GM21529 (cell line): ENCODE results near the gene FOSB.

ENCODE experiments used
- ATAC-seq: cut with Tn5 transposase; IDR thresholded peaks from one replicate; pipeline ENCODE4 v1.9.1; 2021; ENCODE audit not compliant: unreplicated experiment

FOSB gene

GRCh38 chr19:45467115-45467455 is 711 bp upstream of the FOSB start:
- no peak for ATAC-seq

GRCh38 chr19:45468159-45468651 is 409 bp downstream of the FOSB start:
- no peak for ATAC-seq

GRCh38 chr19:45468803-45469131 is 971 bp downstream of the FOSB start:
- ATAC-seq, result peak; percentile 20

DNA sequence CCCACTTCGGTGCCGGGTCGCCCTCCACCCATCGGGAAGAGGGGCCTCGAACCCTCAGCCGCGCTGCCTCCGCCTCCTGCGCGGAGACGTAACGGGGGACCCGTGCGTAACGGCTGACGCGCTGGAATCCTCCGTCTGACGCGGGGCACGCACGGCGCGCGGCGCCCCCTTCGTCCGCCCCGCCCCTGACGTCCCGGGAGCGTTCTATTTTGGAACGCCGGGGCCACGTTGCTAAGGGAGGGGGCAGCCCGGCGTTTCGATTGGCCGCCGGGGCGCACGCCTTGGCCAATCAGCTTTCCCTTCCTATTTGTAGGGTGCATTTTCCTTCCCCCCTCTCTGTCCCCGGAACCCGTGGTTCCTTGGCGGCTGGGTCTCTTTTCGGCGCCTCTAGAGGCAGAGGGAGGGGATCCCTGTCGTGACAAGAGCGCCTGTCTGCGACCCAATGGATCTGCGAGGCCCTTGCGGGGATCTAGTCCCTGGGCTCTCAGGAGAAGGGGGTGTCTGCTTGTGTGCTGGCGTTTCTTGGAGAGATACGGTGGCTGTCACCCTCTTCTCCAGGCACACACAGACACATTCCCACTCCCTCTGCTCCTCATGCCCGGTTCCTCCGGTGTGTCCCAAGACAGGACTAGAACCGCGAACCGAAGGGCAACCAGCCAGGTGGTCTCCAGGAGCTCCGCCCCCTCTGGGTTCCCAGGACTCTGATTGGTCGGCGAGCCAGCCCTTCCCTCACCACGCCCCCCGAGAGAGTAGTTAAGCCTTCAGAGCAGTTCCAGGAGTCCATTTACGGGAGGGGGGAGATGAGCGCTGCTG is 1.5 kb downstream of the FOSB start:
- ATAC-seq, result peak; percentile 54

DNA sequence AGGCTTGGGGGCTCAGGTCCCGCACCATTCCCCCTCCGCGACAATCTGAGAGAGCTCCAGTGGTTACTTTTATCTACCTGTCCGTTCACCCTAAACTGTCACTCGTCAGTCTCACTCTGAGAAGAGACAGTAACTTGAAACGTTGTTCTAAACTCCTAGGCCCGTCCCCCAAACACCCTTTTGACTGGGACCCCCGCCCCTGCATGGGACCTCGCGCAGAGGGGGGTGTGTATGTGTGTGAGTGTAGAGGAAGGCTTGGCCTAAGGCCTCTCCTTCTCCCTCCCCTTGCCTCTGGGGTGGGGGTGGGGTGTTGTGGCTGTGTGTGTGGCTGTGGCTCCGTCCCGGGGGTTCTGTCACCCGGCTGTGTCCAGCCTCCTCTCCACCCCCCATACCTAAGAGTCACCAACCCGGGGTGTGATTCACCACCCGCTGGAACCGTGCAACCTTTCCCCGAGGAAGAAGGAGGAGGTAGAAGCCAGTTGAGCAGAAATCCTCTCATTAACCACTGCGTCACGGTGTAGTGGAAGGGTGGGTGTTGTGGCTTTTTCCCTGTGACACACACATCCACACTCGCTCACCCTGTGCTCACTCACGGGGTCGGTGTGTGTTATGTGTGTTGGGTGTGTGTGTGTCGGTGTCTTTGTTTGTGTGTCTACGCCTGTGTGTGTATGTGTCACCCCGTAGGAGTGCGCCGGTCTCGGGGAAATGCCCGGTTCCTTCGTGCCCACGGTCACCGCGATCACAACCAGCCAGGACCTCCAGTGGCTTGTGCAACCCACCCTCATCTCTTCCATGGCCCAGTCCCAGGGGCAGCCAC is 2.4 kb downstream of the FOSB start:
- no peak for ATAC-seq

DNA sequence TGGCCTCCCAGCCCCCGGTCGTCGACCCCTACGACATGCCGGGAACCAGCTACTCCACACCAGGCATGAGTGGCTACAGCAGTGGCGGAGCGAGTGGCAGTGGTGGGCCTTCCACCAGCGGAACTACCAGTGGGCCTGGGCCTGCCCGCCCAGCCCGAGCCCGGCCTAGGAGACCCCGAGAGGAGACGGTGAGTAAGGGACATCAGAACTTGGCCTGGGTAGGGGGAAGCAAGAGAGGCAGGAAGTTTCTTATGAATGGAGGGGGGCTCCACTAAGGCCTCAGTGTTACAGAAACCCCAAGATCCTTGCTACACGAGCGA is 2.9 kb downstream of the FOSB start:
- no peak for ATAC-seq

- no peak for ATAC-seq
These were observed 3.5 kb downstream of the FOSB start for GRCh38 chr19:45471111-45471930.

DNA sequence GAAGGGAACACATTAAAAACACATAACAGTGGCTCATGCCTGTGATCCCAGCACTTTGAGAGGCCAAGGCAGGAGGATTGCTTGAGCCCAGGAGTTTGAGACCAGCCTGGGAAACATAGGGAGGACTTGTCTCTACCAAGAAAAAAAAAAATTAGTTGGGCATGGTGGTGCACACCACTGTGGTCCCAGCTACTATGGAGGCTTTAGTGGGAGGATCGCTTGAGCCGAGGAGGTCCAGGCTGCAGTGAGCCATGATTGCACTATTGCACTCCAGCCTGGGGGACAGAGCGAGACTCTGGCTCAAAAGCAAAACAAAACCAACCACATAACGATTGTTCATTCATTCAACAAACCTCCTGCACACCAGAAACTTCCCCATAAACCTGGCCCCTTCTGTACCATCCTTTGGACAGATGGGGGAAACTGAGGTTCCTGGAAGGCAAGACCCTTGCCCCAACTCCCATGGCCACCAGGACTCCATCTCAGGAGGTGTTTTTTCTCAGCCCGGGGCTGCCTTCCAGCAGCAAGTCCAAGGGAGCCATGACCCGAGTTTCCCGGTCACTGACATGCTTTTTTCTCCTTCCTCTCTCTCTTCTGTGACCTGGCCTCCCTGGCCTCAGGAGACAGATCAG is 4.3 kb downstream of the FOSB start:
- ATAC-seq, result no peak

DNA sequence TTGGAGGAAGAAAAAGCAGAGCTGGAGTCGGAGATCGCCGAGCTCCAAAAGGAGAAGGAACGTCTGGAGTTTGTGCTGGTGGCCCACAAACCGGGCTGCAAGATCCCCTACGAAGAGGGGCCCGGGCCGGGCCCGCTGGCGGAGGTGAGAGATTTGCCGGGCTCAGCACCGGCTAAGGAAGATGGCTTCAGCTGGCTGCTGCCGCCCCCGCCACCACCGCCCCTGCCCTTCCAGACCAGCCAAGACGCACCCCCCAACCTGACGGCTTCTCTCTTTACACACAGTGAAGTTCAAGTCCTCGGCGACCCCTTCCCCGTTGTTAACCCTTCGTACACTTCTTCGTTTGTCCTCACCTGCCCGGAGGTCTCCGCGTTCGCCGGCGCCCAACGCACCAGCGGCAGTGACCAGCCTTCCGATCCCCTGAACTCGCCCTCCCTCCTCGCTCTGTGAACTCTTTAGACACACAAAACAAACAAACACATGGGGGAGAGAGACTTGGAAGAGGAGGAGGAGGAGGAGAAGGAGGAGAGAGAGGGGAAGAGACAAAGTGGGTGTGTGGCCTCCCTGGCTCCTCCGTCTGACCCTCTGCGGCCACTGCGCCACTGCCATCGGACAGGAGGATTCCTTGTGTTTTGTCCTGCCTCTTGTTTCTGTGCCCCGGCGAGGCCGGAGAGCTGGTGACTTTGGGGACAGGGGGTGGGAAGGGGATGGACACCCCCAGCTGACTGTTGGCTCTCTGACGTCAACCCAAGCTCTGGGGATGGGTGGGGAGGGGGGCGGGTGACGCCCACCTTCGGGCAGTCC is 5.0 kb downstream of the FOSB start:
- ATAC-seq, result no peak

GRCh38 chr19:45473367-45473681 is 5.5 kb downstream of the FOSB start:
- no peak for ATAC-seq

GRCh38 chr19:45473682-45474605 is 6.1 kb downstream of the FOSB start:
- ATAC-seq, result no peak

- ATAC-seq, result no peak
These were observed 7.1 kb downstream of the FOSB start for GRCh38 chr19:45474606-45475521.

DNA sequence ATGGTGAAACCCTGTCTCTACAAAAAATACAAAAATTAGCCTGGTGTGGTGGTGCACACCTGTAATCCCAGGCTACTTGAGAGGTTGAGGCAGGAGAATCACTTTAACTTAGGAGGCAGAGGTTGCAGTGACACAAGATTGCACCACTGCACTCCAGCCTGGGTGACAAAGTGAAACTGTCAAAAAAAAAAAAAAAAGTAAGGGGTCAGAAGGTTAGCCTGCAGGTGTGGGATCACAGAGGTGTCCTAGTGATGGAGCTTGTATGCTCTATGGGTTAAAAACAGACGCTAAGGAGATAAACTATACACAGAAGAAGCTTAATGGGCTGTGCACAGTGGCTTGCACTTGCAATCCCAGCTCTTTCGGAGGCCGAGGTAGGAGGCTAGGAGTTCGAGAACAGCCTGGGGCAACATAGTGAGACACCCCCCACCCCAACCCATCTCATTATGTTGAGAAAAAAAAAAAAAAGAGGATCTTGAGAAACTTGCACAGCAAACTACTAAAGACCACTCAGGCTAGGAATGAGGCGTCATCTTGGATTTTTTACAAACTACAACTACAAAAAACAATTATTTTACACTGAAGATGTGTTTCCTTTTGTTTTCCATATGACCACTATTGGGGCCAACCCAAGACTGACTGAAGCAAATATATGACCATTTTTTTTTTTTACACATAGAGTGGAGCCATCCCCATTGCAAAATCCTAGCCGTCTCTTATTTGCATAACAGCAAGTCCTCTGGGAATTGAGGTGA is 7.9 kb downstream of the FOSB start:
- ATAC-seq, result no peak

DNA sequence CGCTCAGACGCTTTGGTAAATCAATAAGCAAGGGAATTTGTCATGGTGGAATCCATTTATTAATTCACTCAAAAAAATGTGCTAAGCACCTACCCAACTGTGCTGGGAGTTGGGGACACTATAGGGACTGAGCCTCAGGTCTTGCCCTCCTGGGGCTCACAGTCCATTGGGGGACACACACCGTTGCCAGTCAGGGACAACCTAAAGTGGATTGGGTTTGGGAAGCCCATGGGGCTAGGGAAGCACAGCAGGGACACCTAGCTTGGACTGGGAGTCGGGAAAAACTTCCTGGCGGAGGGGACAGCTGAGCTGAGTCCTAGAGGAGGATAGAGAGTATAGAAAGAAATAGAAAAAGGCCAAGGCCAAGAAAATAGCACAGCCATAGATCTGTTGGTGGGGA is 8.5 kb downstream of the FOSB start:
- no peak for ATAC-seq

DNA sequence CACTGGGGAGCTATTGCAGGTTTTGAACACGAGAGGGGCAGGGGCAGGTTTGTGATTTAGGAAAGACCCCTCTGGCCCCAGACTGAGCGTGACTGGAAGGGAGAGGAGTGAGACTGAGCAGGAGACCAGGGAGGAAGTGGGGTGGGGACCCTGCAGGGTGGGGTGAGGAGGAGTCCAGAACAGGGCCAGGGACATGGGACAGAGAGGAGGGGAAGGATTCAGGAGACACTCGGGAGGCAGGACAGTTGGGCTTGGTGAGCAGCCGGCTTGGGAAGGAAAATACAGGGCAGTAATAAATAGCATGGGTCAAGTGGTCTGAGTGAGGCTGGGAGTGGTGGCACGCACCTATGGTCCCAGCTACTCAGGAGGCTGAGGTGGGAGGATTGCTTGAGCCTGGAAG is 9.4 kb downstream of the FOSB start:
- no peak for ATAC-seq

GRCh38 chr19:45477713-45478453 is 10.1 kb downstream of the FOSB start:
- ATAC-seq, result no peak
